Naive thymus-derived CD8-positive, alpha-beta T cell (primary cell): ENCODE data around the gene ZNF770. TPM values are rescaled to one million over a fixed set of nuclear protein-coding genes. Genes with fewer than 3 reads are reported as not detected.
"Not testable (repeated sequence)": the region's sequence is repeated elsewhere in the genome, so short reads cannot be mapped to it uniquely, and the experiment has no call there.

ENCODE experiments used
- ATAC-seq, 2 donors: fragments of 150-1000 bp; cut with Tn5 transposase in 1 of 2; sonication (Bioruptor Pico), chemical (Tn5 transposase) in 1 of 2; 1 replicate in 1 of 2; 2 replicates in 1 of 2; pipeline ENCODE4 v1.10.0; 2021; ENCODE audit warnings: mild to moderate bottlenecking in 2 of 2, moderate library complexity in 2 of 2
- POLR2A ChIA-PET: fragments of 350-600 bp; sonication (Branson Sonifier 250); formaldehyde crosslinking; loops from one replicate; lab custom pipeline; 2021; ENCODE audit warnings: antibody characterized with exemption; lab: Charles Lee
- DNase-seq, 10 donors: peaks; one replicate each; pipeline versions ENCODE4 v3.0.0 to v3.0.0-alpha.2; 2020 to 2022
- H3K27ac Mint-ChIP-seq, 10 donors: one replicate each; pipeline ENCODE4 v1.8.0; 2020 to 2022; ENCODE audit warnings: mild to moderate bottlenecking in 10 of 10, mixed read lengths in 10 of 10, moderate library complexity in 4 of 10, inconsistent platforms in 1 of 10
- H3K27me3 Mint-ChIP-seq, 5 donors: one replicate each; pipeline ENCODE4 v1.8.0; 2021 to 2022; ENCODE audit warnings: mixed read lengths in 5 of 5
- H3K36me3 Mint-ChIP-seq, 3 donors: one replicate each; pipeline ENCODE4 v1.8.0; 2020 to 2022; ENCODE audit warnings: mixed read lengths in 3 of 3, mild to moderate bottlenecking in 2 of 3, inconsistent platforms in 1 of 3
- H3K4me1 Mint-ChIP-seq, 4 donors: one replicate each; pipeline ENCODE4 v1.8.0; 2021 to 2022; ENCODE audit warnings: mixed read lengths in 4 of 4
- H3K4me3 Mint-ChIP-seq, 10 donors: one replicate each; pipeline ENCODE4 v1.8.0; 2020 to 2022; ENCODE audit warnings: mild to moderate bottlenecking in 10 of 10, mixed read lengths in 10 of 10, moderate library complexity in 6 of 10, inconsistent platforms in 1 of 10
- H3K9me3 Mint-ChIP-seq, 9 donors: one replicate each; pipeline ENCODE4 v1.8.0; 2020 to 2022; ENCODE audit warnings: mixed read lengths in 9 of 9, mild to moderate bottlenecking in 3 of 9, inconsistent platforms in 1 of 9, moderate library complexity in 1 of 9
- polyA plus RNA-seq, 3 donors: library from polyadenylated mRNA; unstranded; fragments of 300-500 nt; fragmentation: Illumina TruSeq; gene quantifications; one replicate each; pipeline ENCODE4 v1.2.3, GENCODE V29; 2021
- total RNA-seq, 8 experiments: library from RNA in 2 of 8; stranded (reverse) in 2 of 8; gene quantifications; one replicate each; pipeline ENCODE4 v1.2.3 and lab custom pipeline; 2021 to 2026

Gene ZNF770
- total and polyA plus RNA-seq, 5 experiments from 2014 or later = 60.2 to 112 (median 93.6) TPM

- POLR2A ChIA-PET = no interaction called here
Measured at GRCh38 chr15:34933432-34933975, 54.6 kb downstream of the ZNF770 start.

GRCh38 chr15:34928349-34928748 lies 59.7 kb downstream of the ZNF770 start:
- H3K27me3 Mint-ChIP-seq, ATAC-seq, DNase-seq, H3K9me3 Mint-ChIP-seq, H3K4me1 Mint-ChIP-seq, POLR2A ChIA-PET, H3K4me3 Mint-ChIP-seq: not testable (repeated sequence)
- Mint-ChIP-seq H3K27ac (peak overlapping the region in 3 of 10 donors; percentile 25 to 41 (median 37)), H3K36me3 (peaks cover 15 to 86% (median 39%) of the 10 kb centered on the region in 3 donors)

More at GRCh38 chr15:34933432-34933975, 54.6 kb downstream of the ZNF770 start:
- Mint-ChIP-seq H3K9me3 (peaks cover 0 to 4% (median 0%) of the 10 kb centered on the region in 9 donors), H3K36me3 (peaks cover 15 to 90% (median 35%) of the 10 kb centered on the region in 3 donors), H3K4me1 (no peaks in the 10 kb centered on the region), H3K4me3 (no peak overlapping the region), H3K27me3 (no peaks in the 10 kb centered on the region), H3K27ac (peak overlapping the region in 5 of 10 donors; percentile 1 to 39 (median 18))
- no peak for ATAC-seq
- DNase-seq = no peak

Other genes starting within 250 kb of the ZNF770 start
- not detected for gene GJD2, start 233.3 kb downstream of the ZNF770 start, total RNA-seq
- not detected for gene GJD2, start 233.3 kb downstream of the ZNF770 start, polyA plus RNA-seq
- not detected for gene ACTC1, start 192.7 kb downstream of the ZNF770 start, total RNA-seq
- gene ACTC1, start 192.7 kb downstream of the ZNF770 start, polyA plus RNA-seq = not detected
- 10 to 100 TPM; 42.3 to 50.7 TPM for gene AQR, start 18.5 kb downstream of the ZNF770 start, total RNA-seq
- 10 to 100 TPM; 10.3 to 16.0 (median 13.5) TPM for gene AQR, start 18.5 kb downstream of the ZNF770 start, polyA plus RNA-seq
- not detected for gene NANOGP8, start 97.0 kb upstream of the ZNF770 start, total RNA-seq
- 1 to 10 TPM in 1 of 3 donors, not detected in 2; 1.1 TPM for gene NANOGP8, start 97.0 kb upstream of the ZNF770 start, polyA plus RNA-seq